Keratinocyte (primary cell): Measurements from ENCODE around the gene SRD5A3. TPM values are rescaled to one million over a fixed set of nuclear protein-coding genes. Genes with fewer than 3 reads are reported as not detected.

Experiments
- DNase-seq: peaks from one replicate; pipeline ENCODE4 v3.0.0-alpha.2; 2011; ENCODE audit warnings: low read depth, missing footprints, low spot score
- FAIRE-seq: peaks from 2 replicates; lab custom pipeline; 2011; peaks lifted over from hg19 to GRCh38; lab: Jason Lieb, UNC
- H2AFZ ChIP-seq: 2 replicates; pipeline ENCODE4 v1.6.0; 2012; ENCODE audit warnings: low read length, control low read depth, inconsistent platforms; ENCODE audit not compliant: control insufficient read depth
- H3K27ac ChIP-seq: 2 replicates; pipeline ENCODE4 v1.5.1; 2011; ENCODE audit warnings: low read length; ENCODE audit not compliant: control insufficient read depth, insufficient read depth
- H3K27me3 ChIP-seq: 3 replicates; pipeline ENCODE4 v1.6.0; 2011; ENCODE audit warnings: low read length; ENCODE audit not compliant: control insufficient read depth, insufficient read depth; ENCODE audit errors: extremely low read depth
- H3K36me3 ChIP-seq, 2 experiments: 2 replicates in 1 of 2; 3 replicates in 1 of 2; pipeline ENCODE4 v1.5.1; 2011; ENCODE audit warnings: low read length in 2 of 2, mild to moderate bottlenecking in 1 of 2; ENCODE audit not compliant: control insufficient read depth in 2 of 2, insufficient read depth in 2 of 2; ENCODE audit errors: extremely low read depth in 1 of 2
- H3K4me1 ChIP-seq: 3 replicates; pipeline ENCODE4 v1.5.1; 2011; ENCODE audit warnings: low read length; ENCODE audit not compliant: control insufficient read depth, insufficient read depth; ENCODE audit errors: extremely low read depth
- H3K4me2 ChIP-seq: 3 replicates; pipeline ENCODE4 v1.6.0; 2011; ENCODE audit warnings: low read depth, low read length; ENCODE audit not compliant: control insufficient read depth, insufficient read depth; ENCODE audit errors: extremely low read depth
- H3K4me3 ChIP-seq, 3 experiments: fragments of 200-600 bp in 1 of 3; sonication (generic) in 1 of 3; 2 replicates in 2 of 3; 3 replicates in 1 of 3; pipeline ENCODE4 v1.5.1; 2011 to 2016; ENCODE audit warnings: low read length in 3 of 3, mild to moderate bottlenecking in 3 of 3, control low read depth in 2 of 3, inconsistent platforms in 1 of 3, low read depth in 1 of 3, mixed read lengths in 1 of 3, mixed run types in 1 of 3, moderate library complexity in 1 of 3; ENCODE audit not compliant: control insufficient read depth in 2 of 3, insufficient read depth in 2 of 3; ENCODE audit errors: extremely low read depth in 1 of 3
- H3K79me2 ChIP-seq: 2 replicates; pipeline ENCODE4 v1.6.0; 2012; ENCODE audit warnings: low read length; ENCODE audit not compliant: control insufficient read depth, insufficient read depth
- H3K9ac ChIP-seq: 3 replicates; pipeline ENCODE4 v1.6.0; 2011; ENCODE audit warnings: low read length; ENCODE audit not compliant: control insufficient read depth, insufficient read depth; ENCODE audit errors: extremely low read depth
- H3K9me1 ChIP-seq: 3 replicates; pipeline ENCODE4 v1.6.0; 2011; ENCODE audit warnings: low read length; ENCODE audit not compliant: control insufficient read depth, insufficient read depth; ENCODE audit errors: extremely low read depth
- H3K9me3 ChIP-seq: 2 replicates; pipeline ENCODE4 v1.5.1; 2012; ENCODE audit warnings: low read depth, low read length; ENCODE audit not compliant: control insufficient read depth
- H4K20me1 ChIP-seq: 3 replicates; pipeline ENCODE4 v1.6.0; 2011; ENCODE audit warnings: low read length; ENCODE audit not compliant: control insufficient read depth, insufficient read depth; ENCODE audit errors: extremely low read depth
- EZH2 ChIP-seq: IDR thresholded peaks from one replicate; pipeline ENCODE4 v1.6.1; 2012; ENCODE audit warnings: inconsistent platforms, mild to moderate bottlenecking, low read length, moderate library complexity
- dilution Hi-C: fragments of 300-500 bp; cut with MboI; formaldehyde crosslinking; loops from one replicate; pipeline ENCODE4 v1.7.0; 2020; ENCODE audit warnings: low sequenced_read_pairs; ENCODE audit not compliant: extremely low pct_ligation_motif_present
- polyA plus RNA-seq, 5 experiments: library from polyadenylated mRNA; depleted of rRNA in 3 of 5; stranded (reverse) in 3 of 5; stranded (forward) in 1 of 5; unstranded in 1 of 5; fragments of >200 nt; gene quantifications; 1 replicate in 1 of 5; 2 replicates in 3 of 5; 3 replicates in 1 of 5; pipeline versions ENCODE4 v1.2.1 to v1.2.3, GENCODE V29; 2011 to 2012; ENCODE audit warnings: missing spikeins in 2 of 5, low read depth in 1 of 5, low replicate concordance in 1 of 5
- small RNA-seq, 3 experiments: library from RNA; depleted of rRNA; stranded (forward); fragments of <200 nt; gene quantifications; one replicate each; pipeline ENCODE3, GENCODE V24; 2012; ENCODE audit warnings: low read depth in 3 of 3, low replicate concordance in 1 of 3; ENCODE audit not compliant: insufficient read length in 3 of 3
- TF ChIP-seq, protein P1 (sequence below), 3 experiments: IDR thresholded peaks in 1 of 3; conservative IDR thresholded peaks in 1 of 3; optimal IDR thresholded peaks in 1 of 3; 2 replicates in 2 of 3; 3 replicates in 1 of 3; pipeline versions ENCODE3 to v1.5.1; 2011; ENCODE audit warnings: low read length in 3 of 3, mild to moderate bottlenecking in 3 of 3, moderate library complexity in 2 of 3, control low read depth in 1 of 3, inconsistent platforms in 1 of 3; ENCODE audit not compliant: insufficient read depth in 2 of 3; ENCODE audit errors: extremely low read depth in 1 of 3

Gene SRD5A3
- polyA plus RNA-seq, 1 donor (not counting 4 experiments of a cell fraction or from before 2014, with no cell fraction given), result 15.6 TPM

DNA sequence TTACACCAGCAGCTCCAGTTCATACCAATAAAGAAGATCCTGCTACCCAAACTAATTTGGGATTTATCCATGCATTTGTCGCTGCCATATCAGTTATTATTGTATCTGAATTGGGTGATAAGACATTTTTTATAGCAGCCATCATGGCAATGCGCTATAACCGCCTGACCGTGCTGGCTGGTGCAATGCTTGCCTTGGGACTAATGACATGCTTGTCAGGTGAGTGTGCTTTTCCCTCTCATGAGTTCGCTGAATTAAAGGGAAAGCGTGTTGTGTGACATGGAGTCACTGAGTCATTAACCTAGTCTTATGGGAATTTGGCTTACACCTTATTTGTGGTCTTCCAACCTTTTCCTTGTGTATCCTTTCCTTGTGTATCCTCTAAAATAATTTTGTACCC, 65.6 kb downstream of the SRD5A3 start:
- H3K27me3 ChIP-seq, result no peaks in the 10 kb centered on the region
- peaks cover 15% of the 10 kb centered on the region for H4K20me1 ChIP-seq
- no peak overlapping the region for H3K9ac ChIP-seq
- no peak overlapping the region for H3K27ac ChIP-seq
- FAIRE-seq (no peak), DNase-seq (no peak)
- TF ChIP-seq, protein P1, sequence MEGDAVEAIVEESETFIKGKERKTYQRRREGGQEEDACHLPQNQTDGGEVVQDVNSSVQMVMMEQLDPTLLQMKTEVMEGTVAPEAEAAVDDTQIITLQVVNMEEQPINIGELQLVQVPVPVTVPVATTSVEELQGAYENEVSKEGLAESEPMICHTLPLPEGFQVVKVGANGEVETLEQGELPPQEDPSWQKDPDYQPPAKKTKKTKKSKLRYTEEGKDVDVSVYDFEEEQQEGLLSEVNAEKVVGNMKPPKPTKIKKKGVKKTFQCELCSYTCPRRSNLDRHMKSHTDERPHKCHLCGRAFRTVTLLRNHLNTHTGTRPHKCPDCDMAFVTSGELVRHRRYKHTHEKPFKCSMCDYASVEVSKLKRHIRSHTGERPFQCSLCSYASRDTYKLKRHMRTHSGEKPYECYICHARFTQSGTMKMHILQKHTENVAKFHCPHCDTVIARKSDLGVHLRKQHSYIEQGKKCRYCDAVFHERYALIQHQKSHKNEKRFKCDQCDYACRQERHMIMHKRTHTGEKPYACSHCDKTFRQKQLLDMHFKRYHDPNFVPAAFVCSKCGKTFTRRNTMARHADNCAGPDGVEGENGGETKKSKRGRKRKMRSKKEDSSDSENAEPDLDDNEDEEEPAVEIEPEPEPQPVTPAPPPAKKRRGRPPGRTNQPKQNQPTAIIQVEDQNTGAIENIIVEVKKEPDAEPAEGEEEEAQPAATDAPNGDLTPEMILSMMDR (optimal IDR thresholded peaks at IDR 0.05 in 1 of 3, IDR thresholded peaks at IDR 0.05 in 1 of 3, conservative IDR thresholded peaks at IDR 0.05 in 1 of 3; ENCODE audit: extremely low read depth in 1 of 3, insufficient read depth in 2 of 3, low read length in 3 of 3), result no peak
- no peak for TF ChIP-seq EZH2
- H3K9me1 ChIP-seq, result no peaks in the 10 kb centered on the region
- H3K4me2 ChIP-seq, result no peak overlapping the region
- peaks cover 77% of the 10 kb centered on the region for H3K79me2 ChIP-seq
- no peaks in the 10 kb centered on the region for H3K9me3 ChIP-seq
- H3K4me1 ChIP-seq, result no peaks in the 10 kb centered on the region
- no peak overlapping the region for H3K4me3 ChIP-seq
- peaks cover 14 to 15% of the 10 kb centered on the region in 2 experiments for H3K36me3 ChIP-seq
- dilution Hi-C loops, result no loop called here
- H2AFZ ChIP-seq, result no peak overlapping the region

DNA sequence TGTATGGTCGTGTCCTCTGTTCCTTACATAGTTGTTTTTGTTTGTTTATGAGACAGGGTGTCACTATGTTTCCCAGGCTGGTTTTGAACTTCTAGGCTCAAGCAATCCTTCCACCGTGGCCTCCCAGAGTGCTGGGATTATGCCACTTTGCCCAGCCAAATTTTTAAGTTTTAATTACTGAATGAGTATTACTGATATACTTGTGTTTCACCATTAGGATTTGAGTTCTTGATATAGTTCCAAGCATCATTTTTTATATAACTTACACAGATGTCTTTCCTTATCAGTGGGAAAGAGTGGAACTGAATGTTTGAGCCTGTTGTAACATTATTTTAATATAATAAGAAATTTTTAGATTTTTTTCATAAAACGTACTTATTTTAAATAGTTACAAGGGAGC, 70.1 kb downstream of the SRD5A3 start:
- Histone ChIP-seq H3K4me3 (no peak overlapping the region), H3K9ac (no peak overlapping the region), H2AFZ (no peak overlapping the region), H3K27ac (no peak overlapping the region), H3K27me3 (no peaks in the 10 kb centered on the region), H3K4me1 (no peaks in the 10 kb centered on the region), H3K36me3 (peaks cover 19 to 32% of the 10 kb centered on the region in 2 experiments), H3K4me2 (no peak overlapping the region), H3K9me3 (no peaks in the 10 kb centered on the region), H4K20me1 (peaks cover 4% of the 10 kb centered on the region), H3K9me1 (no peaks in the 10 kb centered on the region), H3K79me2 (peaks cover 36% of the 10 kb centered on the region)
- no peak for DNase-seq
- dilution Hi-C loops, result no loop called here
- FAIRE-seq, result no peak
- no peak for TF ChIP-seq EZH2
- TF ChIP-seq, protein P1 (optimal IDR thresholded peaks at IDR 0.05 in 1 of 3, IDR thresholded peaks at IDR 0.05 in 1 of 3, conservative IDR thresholded peaks at IDR 0.05 in 1 of 3; ENCODE audit: extremely low read depth in 1 of 3, insufficient read depth in 2 of 3, low read length in 3 of 3), result no peak

Small RNAs within 50 kb of the gene (small RNA-seq; reads per million reads assigned to genes)
- 0 reads per million in 3 experiments for gene RF00019

Other genes with a start within 250 kb of the SRD5A3 start
- gene KDR, start 220.6 kb upstream of the SRD5A3 start, polyA plus RNA-seq, result 0.03 TPM in 1 of 3 replicates, not detected in the others
- gene TMEM165, start 49.7 kb downstream of the SRD5A3 start, polyA plus RNA-seq, result 71.8 to 144 TPM (median 132 TPM) in 3 replicates
- 23.6 to 28.6 TPM (median 27.1 TPM) in 3 replicates for gene CLOCK, start 200.7 kb downstream of the SRD5A3 start, polyA plus RNA-seq
- not detected in 3 replicates for gene PDCL2, start 246.0 kb downstream of the SRD5A3 start, polyA plus RNA-seq